ENCODE data around the gene APOBEC4. TPM values are rescaled to one million over a fixed set of nuclear protein-coding genes. Genes with fewer than 3 reads are reported as not detected.
"Not testable (repeated sequence)": the region's sequence is repeated elsewhere in the genome, so short reads cannot be mapped to it uniquely, and the experiment has no call there.

APOBEC4 gene
- total and polyA plus RNA-seq, 4 donors, result not detected

DNA sequence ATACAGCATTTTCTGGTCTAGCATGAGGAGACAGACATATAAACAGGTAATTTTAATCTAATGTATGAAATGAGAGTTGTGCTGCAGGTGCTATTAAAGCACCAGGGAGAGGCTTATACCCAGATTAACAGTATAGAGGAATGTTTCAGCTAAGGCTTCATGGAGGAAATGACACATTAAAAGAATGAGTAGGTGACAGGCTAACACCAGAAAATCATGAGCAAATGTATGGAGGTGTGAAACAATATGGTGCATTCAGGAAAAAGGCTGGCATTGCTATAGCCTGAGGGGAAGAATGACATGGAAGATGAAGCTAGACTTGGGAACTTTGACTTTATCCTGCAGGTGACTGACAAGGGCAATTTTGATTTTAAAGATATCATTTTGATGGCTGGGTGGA, 24.6 kb downstream of the APOBEC4 start:
- H3K4me3 ChIP-seq (ENCODE audit: low read depth in 1 of 3, low read length in 3 of 3), result no peak overlapping the region
- H3K9me3 ChIP-seq (ENCODE audit: control insufficient read depth in 4 of 4, low read length in 3 of 4), result no peaks in the 10 kb centered on the region
- H3K27ac ChIP-seq (ENCODE audit: low read depth in 1 of 2, low read length in 2 of 2), result no peak overlapping the region
- no peaks in the 10 kb centered on the region for H3K27me3 ChIP-seq (ENCODE audit: control insufficient read depth in 4 of 4, insufficient read depth in 4 of 4, low read length in 3 of 4)
- peaks cover 4 to 24% (median 18%) of the 10 kb centered on the region in 4 donors for H3K36me3 ChIP-seq (ENCODE audit: control insufficient read depth in 4 of 4, insufficient read depth in 3 of 4, low read depth in 1 of 4, low read length in 3 of 4)
- TF ChIP-seq EGR1 (IDR thresholded peaks at IDR 0.05; ENCODE audit: low read depth in 2 of 2), result no peak
- TF ChIP-seq YY1 (IDR thresholded peaks at IDR 0.05), result no peak
- TF ChIP-seq, protein P1, sequence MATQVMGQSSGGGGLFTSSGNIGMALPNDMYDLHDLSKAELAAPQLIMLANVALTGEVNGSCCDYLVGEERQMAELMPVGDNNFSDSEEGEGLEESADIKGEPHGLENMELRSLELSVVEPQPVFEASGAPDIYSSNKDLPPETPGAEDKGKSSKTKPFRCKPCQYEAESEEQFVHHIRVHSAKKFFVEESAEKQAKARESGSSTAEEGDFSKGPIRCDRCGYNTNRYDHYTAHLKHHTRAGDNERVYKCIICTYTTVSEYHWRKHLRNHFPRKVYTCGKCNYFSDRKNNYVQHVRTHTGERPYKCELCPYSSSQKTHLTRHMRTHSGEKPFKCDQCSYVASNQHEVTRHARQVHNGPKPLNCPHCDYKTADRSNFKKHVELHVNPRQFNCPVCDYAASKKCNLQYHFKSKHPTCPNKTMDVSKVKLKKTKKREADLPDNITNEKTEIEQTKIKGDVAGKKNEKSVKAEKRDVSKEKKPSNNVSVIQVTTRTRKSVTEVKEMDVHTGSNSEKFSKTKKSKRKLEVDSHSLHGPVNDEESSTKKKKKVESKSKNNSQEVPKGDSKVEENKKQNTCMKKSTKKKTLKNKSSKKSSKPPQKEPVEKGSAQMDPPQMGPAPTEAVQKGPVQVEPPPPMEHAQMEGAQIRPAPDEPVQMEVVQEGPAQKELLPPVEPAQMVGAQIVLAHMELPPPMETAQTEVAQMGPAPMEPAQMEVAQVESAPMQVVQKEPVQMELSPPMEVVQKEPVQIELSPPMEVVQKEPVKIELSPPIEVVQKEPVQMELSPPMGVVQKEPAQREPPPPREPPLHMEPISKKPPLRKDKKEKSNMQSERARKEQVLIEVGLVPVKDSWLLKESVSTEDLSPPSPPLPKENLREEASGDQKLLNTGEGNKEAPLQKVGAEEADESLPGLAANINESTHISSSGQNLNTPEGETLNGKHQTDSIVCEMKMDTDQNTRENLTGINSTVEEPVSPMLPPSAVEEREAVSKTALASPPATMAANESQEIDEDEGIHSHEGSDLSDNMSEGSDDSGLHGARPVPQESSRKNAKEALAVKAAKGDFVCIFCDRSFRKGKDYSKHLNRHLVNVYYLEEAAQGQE (IDR thresholded peaks at IDR 0.05), result no peak
- no peak overlapping the region for H3K9ac ChIP-seq (ENCODE audit: low read depth in 1 of 2, low read length in 2 of 2)
- peaks cover 1 to 30% (median 26%) of the 10 kb centered on the region in 4 donors for H3K4me1 ChIP-seq (ENCODE audit: control insufficient read depth in 4 of 4, insufficient read depth in 4 of 4, low read length in 3 of 4)
- DNase-seq (ENCODE audit: low spot score), result no peak

- H3K9ac ChIP-seq (ENCODE audit: low read depth in 1 of 2, low read length in 2 of 2); H3K9me3 ChIP-seq (ENCODE audit: control insufficient read depth in 4 of 4, low read length in 3 of 4); H3K27me3 ChIP-seq (ENCODE audit: control insufficient read depth in 4 of 4, insufficient read depth in 4 of 4, low read length in 3 of 4); H3K4me3 ChIP-seq (ENCODE audit: low read depth in 1 of 3, low read length in 3 of 3); DNase-seq (ENCODE audit: low spot score): not testable (repeated sequence)
- peaks cover 0 to 18% (median 13%) of the 10 kb centered on the region in 4 donors for H3K4me1 ChIP-seq (ENCODE audit: control insufficient read depth in 4 of 4, insufficient read depth in 4 of 4, low read length in 3 of 4)
- H3K36me3 ChIP-seq (ENCODE audit: control insufficient read depth in 4 of 4, insufficient read depth in 3 of 4, low read depth in 1 of 4, low read length in 3 of 4), result peaks cover 4 to 24% (median 18%) of the 10 kb centered on the region in 4 donors
- WGBS, result 10% methylated on average over 3 of the region's 3 CpGs
- peak overlapping the region in 1 of 2 donors; percentile 32 for H3K27ac ChIP-seq (ENCODE audit: low read depth in 1 of 2, low read length in 2 of 2)
Measured at GRCh38 chr1:183626236-183626635, 26.9 kb downstream of the APOBEC4 start.

DNA sequence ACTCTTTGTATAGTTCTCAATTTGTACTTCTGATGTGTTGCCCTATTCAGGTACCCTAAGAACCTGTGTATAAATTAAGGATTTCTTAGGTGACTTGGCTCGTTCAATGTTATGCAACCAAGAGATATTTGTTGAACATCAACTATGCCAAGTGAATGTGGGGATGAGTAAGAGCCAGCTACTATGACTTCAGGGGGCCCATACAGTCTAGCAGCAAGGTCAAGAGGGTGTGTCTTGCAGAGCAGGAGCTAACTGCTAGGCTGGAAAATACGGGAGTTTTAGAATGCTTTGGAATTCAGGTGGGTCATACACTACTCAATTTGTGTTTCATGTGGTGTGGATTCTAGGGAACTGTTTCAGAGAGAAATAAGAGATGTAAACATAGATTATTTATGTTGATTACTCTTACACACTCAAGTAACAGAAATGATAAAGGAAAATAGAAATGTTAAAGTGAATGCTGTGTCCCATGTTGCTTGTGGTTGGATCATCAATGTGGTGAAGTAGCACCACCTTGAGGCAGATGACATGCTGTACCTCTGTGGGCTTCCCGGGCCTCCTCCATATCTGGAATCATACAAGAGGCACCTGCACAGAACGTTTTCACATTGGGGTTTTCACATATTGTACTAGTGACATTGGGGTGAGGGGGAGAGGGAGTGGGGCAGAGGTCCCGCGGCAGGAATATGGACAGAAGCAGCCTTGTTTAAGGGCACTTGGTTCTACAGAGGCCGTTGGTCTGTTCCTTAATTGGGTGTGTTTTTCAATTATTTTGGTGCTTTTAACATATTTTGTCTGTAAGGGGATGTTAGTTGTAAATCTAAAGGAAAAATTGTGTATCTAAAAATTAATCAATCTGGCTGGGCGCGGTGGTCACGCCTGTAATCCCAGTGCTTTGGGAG, 30.0 kb downstream of the APOBEC4 start:
- Histone ChIP-seq H3K36me3 (ENCODE audit: control insufficient read depth in 4 of 4, insufficient read depth in 3 of 4, low read depth in 1 of 4, low read length in 3 of 4) (peaks cover 0 to 4% (median 1%) of the 10 kb centered on the region in 4 donors), H3K27ac (ENCODE audit: low read depth in 1 of 2, low read length in 2 of 2) (no peak overlapping the region), H3K4me1 (ENCODE audit: control insufficient read depth in 4 of 4, insufficient read depth in 4 of 4, low read length in 3 of 4) (peaks cover 0 to 18% (median 13%) of the 10 kb centered on the region in 4 donors), H3K9ac (ENCODE audit: low read depth in 1 of 2, low read length in 2 of 2) (no peak overlapping the region), H3K27me3 (ENCODE audit: control insufficient read depth in 4 of 4, insufficient read depth in 4 of 4, low read length in 3 of 4) (no peaks in the 10 kb centered on the region), H3K9me3 (ENCODE audit: control insufficient read depth in 4 of 4, low read length in 3 of 4) (no peaks in the 10 kb centered on the region), H3K4me3 (ENCODE audit: low read depth in 1 of 3, low read length in 3 of 3) (no peak overlapping the region)
- peak; percentile 41 for DNase-seq (ENCODE audit: low spot score)
- 55% methylated on average over 10 of the region's 10 CpGs for WGBS
- TF ChIP-seq, protein P2, sequence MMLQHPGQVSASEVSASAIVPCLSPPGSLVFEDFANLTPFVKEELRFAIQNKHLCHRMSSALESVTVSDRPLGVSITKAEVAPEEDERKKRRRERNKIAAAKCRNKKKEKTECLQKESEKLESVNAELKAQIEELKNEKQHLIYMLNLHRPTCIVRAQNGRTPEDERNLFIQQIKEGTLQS (IDR thresholded peaks at IDR 0.05), result no peak
- TF ChIP-seq SP1 (IDR thresholded peaks at IDR 0.05) (no peak), GABPA (IDR thresholded peaks at IDR 0.05 in 1 of 2, conservative IDR thresholded peaks at IDR 0.05 in 1 of 2) (no peak), HNF4A (conservative IDR thresholded peaks at IDR 0.05) (no peak), RXRA (IDR thresholded peaks at IDR 0.05) (no peak), FOXA2 (IDR thresholded peaks at IDR 0.05) (no peak), FOXA1 (IDR thresholded peaks at IDR 0.05) (no peak), RAD21 (IDR thresholded peaks at IDR 0.05) (peak; percentile 88 to 90), EGR1 (IDR thresholded peaks at IDR 0.05; ENCODE audit: low read depth in 2 of 2) (no peak), ZBTB33 (IDR thresholded peaks at IDR 0.05) (no peak)
- TF ChIP-seq, protein P1 (IDR thresholded peaks at IDR 0.05), result no peak
- TF ChIP-seq, protein P3, sequence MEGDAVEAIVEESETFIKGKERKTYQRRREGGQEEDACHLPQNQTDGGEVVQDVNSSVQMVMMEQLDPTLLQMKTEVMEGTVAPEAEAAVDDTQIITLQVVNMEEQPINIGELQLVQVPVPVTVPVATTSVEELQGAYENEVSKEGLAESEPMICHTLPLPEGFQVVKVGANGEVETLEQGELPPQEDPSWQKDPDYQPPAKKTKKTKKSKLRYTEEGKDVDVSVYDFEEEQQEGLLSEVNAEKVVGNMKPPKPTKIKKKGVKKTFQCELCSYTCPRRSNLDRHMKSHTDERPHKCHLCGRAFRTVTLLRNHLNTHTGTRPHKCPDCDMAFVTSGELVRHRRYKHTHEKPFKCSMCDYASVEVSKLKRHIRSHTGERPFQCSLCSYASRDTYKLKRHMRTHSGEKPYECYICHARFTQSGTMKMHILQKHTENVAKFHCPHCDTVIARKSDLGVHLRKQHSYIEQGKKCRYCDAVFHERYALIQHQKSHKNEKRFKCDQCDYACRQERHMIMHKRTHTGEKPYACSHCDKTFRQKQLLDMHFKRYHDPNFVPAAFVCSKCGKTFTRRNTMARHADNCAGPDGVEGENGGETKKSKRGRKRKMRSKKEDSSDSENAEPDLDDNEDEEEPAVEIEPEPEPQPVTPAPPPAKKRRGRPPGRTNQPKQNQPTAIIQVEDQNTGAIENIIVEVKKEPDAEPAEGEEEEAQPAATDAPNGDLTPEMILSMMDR (IDR thresholded peaks at IDR 0.05; ENCODE audit: low read depth, low read length, missing input control), result peak; percentile 70
- TF ChIP-seq, protein P4, sequence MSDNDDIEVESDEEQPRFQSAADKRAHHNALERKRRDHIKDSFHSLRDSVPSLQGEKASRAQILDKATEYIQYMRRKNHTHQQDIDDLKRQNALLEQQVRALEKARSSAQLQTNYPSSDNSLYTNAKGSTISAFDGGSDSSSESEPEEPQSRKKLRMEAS (IDR thresholded peaks at IDR 0.05), result no peak
